Panc1 (cell line): Measurements from ENCODE around the gene ACTA2. TPM values are rescaled to one million over a fixed set of nuclear protein-coding genes. Genes with fewer than 3 reads are reported as not detected.

ENCODE experiments used
- ATAC-seq: fragments of 200-7000 bp; cut with Tn5 transposase; 2 replicates; pipeline ENCODE4 v1.9.1; 2020; ENCODE audit warnings: mild to moderate bottlenecking, moderate library complexity
- BruUV-seq: library from RNA; stranded (reverse); fragments of 400-500 nt; replicated peaks from 2 replicates; lab custom pipeline; 2021; lab: Mats Ljungman, UMichigan
- CTCF ChIA-PET: fragments of 300-600 bp; sonication (Branson Sonifier 250); formaldehyde crosslinking; loops from one replicate; lab custom pipeline; 2022; ENCODE audit warnings: antibody characterized with exemption; lab: Charles Lee
- POLR2A ChIA-PET: fragments of 300-600 bp; sonication (Branson Sonifier 250); formaldehyde crosslinking; loops from one replicate; lab custom pipeline; 2022; ENCODE audit warnings: antibody characterized with exemption; lab: Charles Lee
- DNase-seq: peaks from one replicate; pipeline ENCODE4 v3.0.0-alpha.2; 2010; ENCODE audit warnings: low read depth, low spot score
- H3K27ac ChIP-seq: 2 replicates; pipeline ENCODE4 v1.5.1; 2011; ENCODE audit warnings: mild to moderate bottlenecking, low read length, inconsistent platforms
- H3K27me3 ChIP-seq: fragments of 200-500 bp; sonication (Bioruptor generic); 2 replicates; pipeline ENCODE4 v1.6.0; 2014; ENCODE audit warnings: low read length, inconsistent platforms; ENCODE audit not compliant: control insufficient read depth, insufficient read depth
- H3K36me3 ChIP-seq: fragments of 200-500 bp; sonication (Bioruptor generic); 2 replicates; pipeline ENCODE4 v1.5.1; 2014; ENCODE audit warnings: inconsistent platforms, mild to moderate bottlenecking, low read length, moderate library complexity; ENCODE audit not compliant: control insufficient read depth, insufficient read depth
- H3K4me1 ChIP-seq: 2 replicates; pipeline ENCODE4 v1.5.1; 2011; ENCODE audit warnings: inconsistent platforms, mild to moderate bottlenecking, low read length, moderate library complexity; ENCODE audit not compliant: control insufficient read depth, insufficient read depth
- H3K4me3 ChIP-seq, 2 experiments: 2 replicates each; pipeline ENCODE4 v1.5.1; 2011 to 2012; ENCODE audit warnings: low read depth in 2 of 2, low read length in 2 of 2, mild to moderate bottlenecking in 2 of 2, inconsistent platforms in 1 of 2, moderate library complexity in 1 of 2
- H3K9me3 ChIP-seq: fragments of 200-500 bp; sonication (Bioruptor generic); 2 replicates; pipeline ENCODE4 v1.5.1; 2014; ENCODE audit warnings: low read depth, mild to moderate bottlenecking, inconsistent platforms, low read length, moderate library complexity; ENCODE audit not compliant: control insufficient read depth, insufficient read depth
- POLR2AphosphoS5 ChIP-seq: IDR thresholded peaks from 2 replicates; pipeline ENCODE4 v1.6.1; 2012; ENCODE audit warnings: mild to moderate bottlenecking, low read depth, low read length, moderate library complexity
- SIN3A ChIP-seq: IDR thresholded peaks from 2 replicates; pipeline ENCODE4 v1.6.1; 2012; ENCODE audit warnings: low read depth, mild to moderate bottlenecking, low read length, moderate library complexity, borderline replicate concordance; ENCODE audit not compliant: insufficient read depth
- TCF7L2 ChIP-seq: IDR thresholded peaks from 2 replicates; pipeline ENCODE4 v1.6.1; 2011; ENCODE audit warnings: mild to moderate bottlenecking, low read depth, low read length, inconsistent platforms
- in situ Hi-C: cut with HindIII; loops from 2 replicates; pipeline ENCODE4 v1.10.0; 2016; ENCODE audit warnings: low sequenced_read_pairs, low pct_unique_long_range_greater_than_20kb
- intact Hi-C: fragments of 100-400 bp; cut with micrococcal nuclease; formaldehyde crosslinking; loops from one replicate; pipeline ENCODE4 v1.10.0; 2022; ENCODE audit not compliant: unreplicated experiment
- total RNA-seq: library from RNA; stranded (reverse); gene quantifications from one replicate; pipeline ENCODE4 v1.2.1, GENCODE V29; 2021; ENCODE audit not compliant: unreplicated experiment
- TF ChIP-seq, protein P1 (sequence below): fragments of 450-650 bp; IDR thresholded peaks from 2 replicates; pipeline ENCODE4 v1.5.1; 2017; ENCODE audit warnings: mild to moderate bottlenecking
- TF ChIP-seq, protein P2 (sequence below), 2 experiments: IDR thresholded peaks; 2 replicates each; pipeline ENCODE4 v1.6.1; 2011 to 2012; ENCODE audit warnings: low read depth in 2 of 2, control low read depth in 1 of 2, low read length in 1 of 2, mild to moderate bottlenecking in 1 of 2, moderate library complexity in 1 of 2; ENCODE audit not compliant: insufficient read depth in 1 of 2

The ACTA2 gene
- total RNA-seq, 1 experiment from 2014 or later = 4.7 TPM

DNA sequence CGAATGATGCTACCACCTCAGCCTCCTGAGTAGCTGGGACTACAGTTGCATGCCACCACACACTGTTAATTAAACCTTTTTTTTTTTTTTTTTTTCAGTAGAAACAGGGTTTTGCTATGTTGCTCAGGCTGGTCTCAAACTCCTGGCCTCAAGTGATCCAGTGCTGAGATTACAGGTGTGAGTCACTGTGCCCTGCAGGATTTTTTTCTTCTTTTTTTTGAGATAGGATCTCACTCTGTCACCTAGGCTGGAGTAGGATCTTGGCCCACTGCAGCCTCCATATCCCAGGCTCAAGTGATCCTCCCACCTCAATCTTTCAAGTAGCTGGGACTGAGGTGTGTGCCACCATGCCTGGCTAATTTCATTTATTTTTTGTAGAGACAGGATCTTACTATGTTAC is 6.4 kb downstream of the ACTA2 start:
- Histone ChIP-seq H3K27ac (no peak overlapping the region), H3K4me3 (no peak overlapping the region), H3K9me3 (no peaks in the 10 kb centered on the region), H3K36me3 (no peaks in the 10 kb centered on the region), H3K4me1 (no peaks in the 10 kb centered on the region), H3K27me3 (no peaks in the 10 kb centered on the region)
- ChIA-PET POLR2A (no interaction called here), CTCF (no interaction called here)
- no TSS peak for BruUV-seq
- DNase-seq = no peak
- in situ Hi-C loops (no loop called here), intact Hi-C loops (no loop called here)
- no peak for ATAC-seq
- TF ChIP-seq, protein P1, sequence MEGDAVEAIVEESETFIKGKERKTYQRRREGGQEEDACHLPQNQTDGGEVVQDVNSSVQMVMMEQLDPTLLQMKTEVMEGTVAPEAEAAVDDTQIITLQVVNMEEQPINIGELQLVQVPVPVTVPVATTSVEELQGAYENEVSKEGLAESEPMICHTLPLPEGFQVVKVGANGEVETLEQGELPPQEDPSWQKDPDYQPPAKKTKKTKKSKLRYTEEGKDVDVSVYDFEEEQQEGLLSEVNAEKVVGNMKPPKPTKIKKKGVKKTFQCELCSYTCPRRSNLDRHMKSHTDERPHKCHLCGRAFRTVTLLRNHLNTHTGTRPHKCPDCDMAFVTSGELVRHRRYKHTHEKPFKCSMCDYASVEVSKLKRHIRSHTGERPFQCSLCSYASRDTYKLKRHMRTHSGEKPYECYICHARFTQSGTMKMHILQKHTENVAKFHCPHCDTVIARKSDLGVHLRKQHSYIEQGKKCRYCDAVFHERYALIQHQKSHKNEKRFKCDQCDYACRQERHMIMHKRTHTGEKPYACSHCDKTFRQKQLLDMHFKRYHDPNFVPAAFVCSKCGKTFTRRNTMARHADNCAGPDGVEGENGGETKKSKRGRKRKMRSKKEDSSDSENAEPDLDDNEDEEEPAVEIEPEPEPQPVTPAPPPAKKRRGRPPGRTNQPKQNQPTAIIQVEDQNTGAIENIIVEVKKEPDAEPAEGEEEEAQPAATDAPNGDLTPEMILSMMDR = no peak
- no peak for TF ChIP-seq TCF7L2
- TF ChIP-seq, protein P2, sequence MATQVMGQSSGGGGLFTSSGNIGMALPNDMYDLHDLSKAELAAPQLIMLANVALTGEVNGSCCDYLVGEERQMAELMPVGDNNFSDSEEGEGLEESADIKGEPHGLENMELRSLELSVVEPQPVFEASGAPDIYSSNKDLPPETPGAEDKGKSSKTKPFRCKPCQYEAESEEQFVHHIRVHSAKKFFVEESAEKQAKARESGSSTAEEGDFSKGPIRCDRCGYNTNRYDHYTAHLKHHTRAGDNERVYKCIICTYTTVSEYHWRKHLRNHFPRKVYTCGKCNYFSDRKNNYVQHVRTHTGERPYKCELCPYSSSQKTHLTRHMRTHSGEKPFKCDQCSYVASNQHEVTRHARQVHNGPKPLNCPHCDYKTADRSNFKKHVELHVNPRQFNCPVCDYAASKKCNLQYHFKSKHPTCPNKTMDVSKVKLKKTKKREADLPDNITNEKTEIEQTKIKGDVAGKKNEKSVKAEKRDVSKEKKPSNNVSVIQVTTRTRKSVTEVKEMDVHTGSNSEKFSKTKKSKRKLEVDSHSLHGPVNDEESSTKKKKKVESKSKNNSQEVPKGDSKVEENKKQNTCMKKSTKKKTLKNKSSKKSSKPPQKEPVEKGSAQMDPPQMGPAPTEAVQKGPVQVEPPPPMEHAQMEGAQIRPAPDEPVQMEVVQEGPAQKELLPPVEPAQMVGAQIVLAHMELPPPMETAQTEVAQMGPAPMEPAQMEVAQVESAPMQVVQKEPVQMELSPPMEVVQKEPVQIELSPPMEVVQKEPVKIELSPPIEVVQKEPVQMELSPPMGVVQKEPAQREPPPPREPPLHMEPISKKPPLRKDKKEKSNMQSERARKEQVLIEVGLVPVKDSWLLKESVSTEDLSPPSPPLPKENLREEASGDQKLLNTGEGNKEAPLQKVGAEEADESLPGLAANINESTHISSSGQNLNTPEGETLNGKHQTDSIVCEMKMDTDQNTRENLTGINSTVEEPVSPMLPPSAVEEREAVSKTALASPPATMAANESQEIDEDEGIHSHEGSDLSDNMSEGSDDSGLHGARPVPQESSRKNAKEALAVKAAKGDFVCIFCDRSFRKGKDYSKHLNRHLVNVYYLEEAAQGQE (IDR thresholded peaks at IDR 0.05; ENCODE audit: insufficient read depth in 1 of 2, low read depth in 2 of 2, low read length in 1 of 2) = no peak
- TF ChIP-seq SIN3A = no peak

DNA sequence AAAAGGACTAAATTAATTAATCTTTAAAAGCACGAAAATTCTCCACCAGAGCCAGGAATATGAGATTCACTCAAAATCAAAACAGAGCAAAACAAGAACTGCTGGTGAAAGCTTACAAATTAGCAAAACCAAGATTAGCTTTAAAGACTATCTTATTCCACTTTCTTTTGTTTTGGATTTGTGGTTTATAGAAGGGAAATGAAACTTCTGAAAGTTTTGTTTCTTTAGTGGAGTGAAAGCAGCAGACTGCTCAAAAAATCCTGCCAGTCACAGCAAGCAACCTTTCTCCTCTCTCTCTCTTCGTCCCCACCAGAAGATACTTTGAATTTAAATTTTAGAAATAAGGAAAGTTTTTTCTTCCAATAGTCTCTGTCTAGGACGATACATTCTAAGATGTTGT is 7.8 kb downstream of the ACTA2 start:
- ChIA-PET CTCF (no interaction called here), POLR2A (no interaction called here)
- Histone ChIP-seq H3K27me3 (no peaks in the 10 kb centered on the region), H3K9me3 (no peaks in the 10 kb centered on the region), H3K27ac (no peak overlapping the region), H3K36me3 (no peaks in the 10 kb centered on the region), H3K4me1 (no peaks in the 10 kb centered on the region), H3K4me3 (no peak overlapping the region)
- TF ChIP-seq POLR2AphosphoS5 (no peak), TCF7L2 (no peak), SIN3A (no peak)
- TF ChIP-seq, protein P1 = no peak
- TF ChIP-seq, protein P2 (IDR thresholded peaks at IDR 0.05; ENCODE audit: insufficient read depth in 1 of 2, low read depth in 2 of 2, low read length in 1 of 2) = no peak
- DNase-seq (no peak), ATAC-seq (no peak)
- in situ Hi-C loops (no loop called here), intact Hi-C loops (no loop called here)
- no TSS peak for BruUV-seq
